GM19240 (cell line): ENCODE data around the gene UST.
"Not testable (repeated sequence)": the region's sequence is repeated elsewhere in the genome, so short reads cannot be mapped to it uniquely, and the experiment has no call there.

Experiments used
- DNase-seq: peaks from one replicate; pipeline ENCODE4 v3.0.0; 2011; ENCODE audit warnings: low spot score; ENCODE audit not compliant: insufficient read length

UST gene

GRCh38 chr6:149006236-149006635 is 259.4 kb downstream of the UST start:
- not testable (repeated sequence) for DNase-seq

- DNase-seq: no peak
These were observed 259.8 kb downstream of the UST start for GRCh38 chr6:149006671-149007070.

GRCh38 chr6:149007846-149008245 is 261.0 kb downstream of the UST start:
- DNase-seq: no peak

- DNase-seq: no peak
These were observed 261.9 kb downstream of the UST start for GRCh38 chr6:149008741-149009140.

- no peak for DNase-seq
These were observed 265.3 kb downstream of the UST start for GRCh38 chr6:149012040-149012545.

GRCh38 chr6:149013586-149014344 is 266.9 kb downstream of the UST start:
- DNase-seq: no peak

GRCh38 chr6:149014631-149015534 is 268.1 kb downstream of the UST start:
- DNase-seq: no peak

- DNase-seq: no peak
These were observed 269.0 kb downstream of the UST start for GRCh38 chr6:149015535-149016525.

- no peak for DNase-seq
These were observed 269.9 kb downstream of the UST start for GRCh38 chr6:149016716-149017115.

GRCh38 chr6:149020319-149020718 is 273.5 kb downstream of the UST start:
- no peak for DNase-seq

- no peak for DNase-seq
These were observed 277.5 kb downstream of the UST start for GRCh38 chr6:149024361-149024760.

- no peak for DNase-seq
These were observed 278.2 kb downstream of the UST start for GRCh38 chr6:149025061-149025460.

- no peak for DNase-seq
These were observed 279.7 kb downstream of the UST start for GRCh38 chr6:149026530-149026942.

- no peak for DNase-seq
These were observed 280.7 kb downstream of the UST start for GRCh38 chr6:149027484-149027883.

- DNase-seq: no peak
These were observed 282.1 kb downstream of the UST start for GRCh38 chr6:149028767-149029405.

- no peak for DNase-seq
These were observed 284.5 kb downstream of the UST start for GRCh38 chr6:149031201-149031858.

- no peak for DNase-seq
These were observed 285.2 kb downstream of the UST start for GRCh38 chr6:149031859-149032598.

GRCh38 chr6:149032599-149033405 is 286.0 kb downstream of the UST start:
- DNase-seq: peak; percentile 51
